Loucy (cell line): ENCODE measurements around the gene HYOU1.

Experiments used
- EZH2phosphoT487 ChIP-seq: fragments of 200-600 bp; IDR thresholded peaks from 2 replicates; pipeline ENCODE4 v1.6.1; 2018; ENCODE audit warnings: antibody characterized with exemption, mild to moderate bottlenecking, moderate library complexity, borderline replicate concordance
- TF ChIP-seq, protein P1 (sequence below): fragments of 200-600 bp; sonication (generic); conservative IDR thresholded peaks from 2 replicates; pipeline ENCODE4 v1.5.1; 2014; ENCODE audit warnings: mild to moderate bottlenecking, antibody characterized with exemption, low read length

DNA sequence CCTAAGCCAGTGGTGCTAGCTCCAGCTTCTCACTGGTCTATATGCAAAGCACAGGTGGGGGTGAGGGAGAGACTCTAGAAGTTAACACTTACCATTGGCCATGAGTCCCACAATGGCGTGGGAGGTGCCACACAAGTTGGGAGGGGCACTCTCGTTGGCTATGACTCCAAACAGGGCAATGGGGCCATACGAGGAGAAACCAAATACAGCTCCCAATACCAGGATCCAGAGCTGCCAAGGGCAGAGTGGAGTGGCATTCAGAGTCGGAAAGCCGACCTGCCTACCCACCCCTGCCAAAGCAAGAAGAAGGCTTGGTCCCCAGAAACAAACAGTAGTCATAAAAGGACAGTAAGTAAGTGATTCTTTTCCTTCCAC, 31.9 kb downstream of the HYOU1 start:
- TF ChIP-seq, protein P1, sequence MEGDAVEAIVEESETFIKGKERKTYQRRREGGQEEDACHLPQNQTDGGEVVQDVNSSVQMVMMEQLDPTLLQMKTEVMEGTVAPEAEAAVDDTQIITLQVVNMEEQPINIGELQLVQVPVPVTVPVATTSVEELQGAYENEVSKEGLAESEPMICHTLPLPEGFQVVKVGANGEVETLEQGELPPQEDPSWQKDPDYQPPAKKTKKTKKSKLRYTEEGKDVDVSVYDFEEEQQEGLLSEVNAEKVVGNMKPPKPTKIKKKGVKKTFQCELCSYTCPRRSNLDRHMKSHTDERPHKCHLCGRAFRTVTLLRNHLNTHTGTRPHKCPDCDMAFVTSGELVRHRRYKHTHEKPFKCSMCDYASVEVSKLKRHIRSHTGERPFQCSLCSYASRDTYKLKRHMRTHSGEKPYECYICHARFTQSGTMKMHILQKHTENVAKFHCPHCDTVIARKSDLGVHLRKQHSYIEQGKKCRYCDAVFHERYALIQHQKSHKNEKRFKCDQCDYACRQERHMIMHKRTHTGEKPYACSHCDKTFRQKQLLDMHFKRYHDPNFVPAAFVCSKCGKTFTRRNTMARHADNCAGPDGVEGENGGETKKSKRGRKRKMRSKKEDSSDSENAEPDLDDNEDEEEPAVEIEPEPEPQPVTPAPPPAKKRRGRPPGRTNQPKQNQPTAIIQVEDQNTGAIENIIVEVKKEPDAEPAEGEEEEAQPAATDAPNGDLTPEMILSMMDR, result no peak
- no peak for TF ChIP-seq EZH2phosphoT487
